ENCODE results near the gene RAPGEF1. TPM values are rescaled to one million over a fixed set of nuclear protein-coding genes. Genes with fewer than 3 reads are reported as not detected.
"Not testable (repeated sequence)": the region's sequence is repeated elsewhere in the genome, so short reads cannot be mapped to it uniquely, and the experiment has no call there.

RAPGEF1 gene
- total RNA-seq, 1 donor from 2014 or later = 26.2 TPM

DNA sequence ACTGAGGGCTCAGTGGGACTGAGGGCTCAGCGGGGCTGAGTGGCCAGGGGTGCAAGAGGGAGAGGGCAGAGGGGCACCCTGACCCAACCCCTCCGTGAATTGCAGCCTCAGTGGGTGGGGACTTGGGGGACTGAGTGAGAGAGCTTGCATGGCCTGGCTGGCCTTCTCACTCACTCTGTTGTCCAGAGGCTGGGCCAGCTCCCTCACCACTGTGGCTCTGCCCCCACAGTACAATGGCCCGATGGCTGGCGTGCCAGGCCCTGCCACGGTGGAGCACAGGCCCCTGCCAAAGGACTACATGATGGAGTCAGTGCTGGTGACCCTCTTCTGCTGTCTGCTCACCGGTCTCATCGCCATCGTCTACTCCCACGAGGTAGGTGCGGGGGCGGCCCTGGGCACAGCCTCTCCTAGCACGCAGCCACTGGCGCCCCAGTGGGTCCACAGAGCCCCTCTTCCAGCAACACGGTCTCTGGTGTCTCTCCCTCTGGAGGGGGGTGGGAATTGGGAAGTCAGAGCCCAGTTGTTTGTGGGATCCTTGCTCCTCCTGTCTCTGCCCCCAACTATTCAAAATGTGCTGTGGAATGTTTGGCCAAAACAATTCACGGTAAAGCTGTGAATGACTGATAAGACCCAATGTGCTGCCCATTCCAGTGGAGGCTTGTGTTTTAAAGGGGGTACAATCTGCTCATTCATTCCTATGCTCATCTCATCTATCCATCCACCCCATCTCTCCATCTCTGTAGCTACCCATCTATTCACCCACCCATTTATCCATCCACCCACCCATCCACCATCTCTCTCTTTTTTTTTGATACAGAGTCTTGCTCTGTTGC, 183.8 kb downstream of the RAPGEF1 start:
- no peak for DNase-seq

DNA sequence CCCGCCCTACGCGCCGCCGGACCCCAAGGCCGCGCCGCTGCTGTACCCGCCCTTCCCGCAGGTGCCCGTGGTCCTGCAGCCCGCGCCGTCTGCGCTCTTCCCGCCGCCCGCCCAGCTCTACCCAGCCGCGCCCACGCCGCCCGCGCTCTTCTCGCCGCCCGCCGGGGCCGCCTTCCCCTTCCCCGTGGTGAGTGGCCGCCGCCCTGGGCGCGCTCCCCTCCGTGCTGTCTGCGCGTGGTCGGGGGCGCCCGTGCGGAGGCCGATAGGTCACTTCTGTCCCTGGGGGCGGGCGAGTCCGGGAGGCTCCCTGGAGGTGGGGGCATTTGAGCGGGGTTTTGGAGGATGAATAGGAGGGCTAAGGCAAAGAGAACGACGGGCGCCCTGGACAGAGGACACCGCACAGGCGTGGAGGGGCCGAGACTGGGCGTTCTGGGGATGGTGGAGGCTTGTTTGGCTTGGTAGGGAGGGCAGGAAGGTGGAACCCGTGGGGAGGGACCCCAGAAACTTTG, 185.0 kb downstream of the RAPGEF1 start:
- no peak for DNase-seq

DNA sequence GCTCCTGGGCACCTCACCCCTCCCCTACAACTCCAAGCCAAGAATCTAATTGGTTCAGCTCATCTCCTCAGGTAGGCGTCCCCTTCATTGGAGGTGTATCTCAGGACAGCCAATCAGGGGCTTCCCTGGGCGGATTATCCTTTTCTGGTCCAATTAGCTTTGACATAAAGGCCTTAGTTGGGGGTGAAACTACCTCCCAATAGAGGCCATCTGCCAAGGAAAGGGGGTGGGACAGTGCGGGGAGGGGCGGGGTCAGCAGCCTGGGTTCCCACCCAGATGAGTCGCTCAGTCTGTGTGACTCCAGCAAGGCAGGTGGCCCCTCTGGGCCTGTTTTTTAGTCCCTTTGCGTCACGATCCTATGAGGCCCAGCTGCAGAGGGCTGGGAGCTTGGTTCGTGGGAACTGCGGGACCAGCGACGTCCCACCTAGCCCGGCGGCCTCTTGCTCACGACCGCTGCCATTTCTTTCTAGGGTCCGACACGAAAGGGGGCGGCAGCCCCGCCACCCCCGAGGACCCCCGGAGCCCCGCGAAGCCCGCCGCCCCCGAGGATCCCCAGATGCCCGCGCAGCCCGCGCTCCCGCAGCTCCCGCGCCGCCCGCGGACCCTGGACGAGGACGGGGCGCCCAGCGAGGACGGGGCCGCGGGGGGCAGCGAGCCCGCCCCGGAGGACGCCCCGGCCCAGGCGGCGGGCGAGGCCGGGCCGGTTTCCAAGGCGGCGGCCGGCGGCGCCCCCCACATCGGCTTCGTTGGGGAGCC, 185.6 kb downstream of the RAPGEF1 start:
- no peak for DNase-seq

DNA sequence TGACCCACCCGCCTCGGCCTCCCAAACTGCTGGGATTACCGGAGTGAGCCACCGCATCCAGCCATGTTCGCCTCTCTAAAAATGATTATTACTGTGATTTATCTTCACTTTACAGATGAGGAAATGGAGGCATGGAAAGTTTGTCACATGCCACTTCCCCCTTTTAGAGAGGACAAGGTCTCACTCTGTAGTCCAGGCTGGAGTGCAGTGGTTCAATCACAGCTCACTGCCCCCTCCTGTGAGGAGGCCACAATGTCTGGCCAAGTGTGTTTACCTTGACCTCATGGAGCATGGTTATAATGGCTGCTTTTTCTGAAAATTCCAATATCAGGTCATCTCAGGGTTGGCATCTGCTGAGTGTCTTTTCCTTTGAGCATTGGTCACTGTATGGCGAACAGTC, 187.8 kb downstream of the RAPGEF1 start:
- DNase-seq = no peak

DNA sequence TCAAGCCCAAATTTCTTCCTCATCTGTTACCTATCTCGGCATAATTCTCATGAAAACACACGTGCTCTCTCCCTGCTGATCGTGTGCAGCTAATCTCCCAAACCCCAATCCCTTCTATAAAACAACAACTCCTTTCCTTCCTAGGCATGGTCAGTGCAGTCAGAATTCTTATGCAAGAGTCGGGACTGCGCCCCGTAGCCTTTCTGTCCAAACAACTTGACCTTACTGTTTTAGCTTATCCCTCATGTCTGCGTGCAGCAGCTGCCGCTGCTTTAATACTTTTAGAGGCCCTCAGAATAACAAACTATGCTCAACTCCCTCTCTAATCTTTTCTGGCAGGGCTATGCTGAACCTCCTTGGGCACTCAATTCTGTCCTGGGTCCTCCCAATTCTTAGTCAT, 189.4 kb downstream of the RAPGEF1 start:
- not testable (repeated sequence) for DNase-seq

DNA sequence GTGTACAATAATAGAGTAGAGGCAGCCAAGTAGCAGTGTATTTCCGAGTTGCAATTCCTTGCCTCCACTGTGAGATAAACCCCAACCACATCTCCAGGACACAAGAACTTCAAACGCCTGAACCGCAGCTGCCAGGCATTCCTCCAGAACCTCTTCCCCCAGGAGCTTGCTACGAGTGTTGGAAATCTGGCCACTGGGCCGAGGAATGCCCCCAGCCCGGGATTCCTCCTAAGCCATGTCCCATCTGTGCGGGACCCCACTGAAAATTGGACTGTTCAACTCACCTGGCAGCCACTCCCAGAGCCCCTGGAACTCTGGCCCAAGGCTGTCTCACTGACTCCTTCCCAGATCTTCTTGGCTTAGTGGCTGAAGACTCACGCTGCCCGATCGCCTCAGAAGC, 190.7 kb downstream of the RAPGEF1 start:
- not testable (repeated sequence) for DNase-seq

DNA sequence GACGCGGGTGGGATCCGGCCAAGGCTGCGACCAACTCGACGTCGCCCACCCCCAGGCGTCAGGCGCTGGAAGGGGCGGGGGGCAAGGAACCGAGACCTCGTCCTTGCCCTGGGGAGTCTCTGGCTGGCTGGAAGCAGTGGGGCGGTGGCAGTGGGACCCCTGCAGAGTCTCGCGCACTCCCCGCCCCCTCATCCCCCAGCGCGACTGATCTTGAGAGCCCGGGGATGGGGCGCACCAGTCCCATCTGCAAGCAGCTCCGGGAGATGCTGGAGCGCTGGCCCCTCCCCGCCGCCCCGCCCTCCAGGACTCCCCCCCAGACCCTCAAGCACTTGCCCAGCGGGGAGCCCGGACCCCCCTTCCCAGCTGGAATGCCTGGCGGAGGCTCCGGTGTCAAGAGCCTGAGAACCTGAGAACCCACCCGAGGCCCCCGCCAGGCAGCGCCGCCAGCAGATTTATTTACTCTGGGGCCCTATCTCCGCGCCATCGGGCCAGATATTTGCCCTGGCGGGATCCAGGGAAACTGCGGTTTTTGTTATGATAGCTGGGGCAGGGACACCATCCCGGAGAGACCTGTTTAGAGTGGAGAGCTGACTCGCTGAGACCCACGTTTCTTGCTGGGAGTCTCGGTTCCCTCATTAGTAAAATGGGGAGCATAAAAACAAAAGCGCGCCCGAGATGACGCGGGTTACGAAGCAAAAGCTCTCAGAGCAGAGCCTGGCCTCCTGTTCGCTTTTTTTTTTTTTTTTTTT, 193.4 kb downstream of the RAPGEF1 start:
- DNase-seq = no peak

DNA sequence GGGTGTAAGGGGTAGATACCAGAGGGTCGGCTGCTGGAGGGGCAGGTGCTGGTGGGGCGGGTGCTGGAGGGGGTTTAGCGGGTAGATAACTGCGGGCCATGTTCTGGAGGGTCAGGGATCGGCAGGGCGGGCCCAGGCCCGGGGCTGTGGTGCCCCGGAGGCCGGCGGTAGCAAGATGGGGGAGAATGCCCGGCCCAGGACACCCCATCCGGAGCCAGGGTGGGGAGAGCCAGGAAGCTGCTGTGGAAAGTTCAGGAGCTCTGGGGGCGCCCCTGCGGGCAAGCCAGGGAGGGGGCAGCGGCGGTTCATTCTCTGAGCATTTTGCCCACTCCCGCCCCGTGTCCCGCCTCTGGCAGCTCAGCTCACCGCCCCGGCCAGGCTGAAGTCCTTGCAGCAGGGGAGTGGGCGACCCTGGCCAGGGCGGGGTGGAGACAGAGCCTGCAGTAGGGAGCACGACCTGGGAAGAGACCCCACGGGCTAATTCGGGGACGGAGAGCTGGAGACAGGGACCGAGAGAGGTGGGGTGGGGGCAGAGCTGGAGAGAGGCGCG, 194.0 kb downstream of the RAPGEF1 start:
- no peak for DNase-seq

DNA sequence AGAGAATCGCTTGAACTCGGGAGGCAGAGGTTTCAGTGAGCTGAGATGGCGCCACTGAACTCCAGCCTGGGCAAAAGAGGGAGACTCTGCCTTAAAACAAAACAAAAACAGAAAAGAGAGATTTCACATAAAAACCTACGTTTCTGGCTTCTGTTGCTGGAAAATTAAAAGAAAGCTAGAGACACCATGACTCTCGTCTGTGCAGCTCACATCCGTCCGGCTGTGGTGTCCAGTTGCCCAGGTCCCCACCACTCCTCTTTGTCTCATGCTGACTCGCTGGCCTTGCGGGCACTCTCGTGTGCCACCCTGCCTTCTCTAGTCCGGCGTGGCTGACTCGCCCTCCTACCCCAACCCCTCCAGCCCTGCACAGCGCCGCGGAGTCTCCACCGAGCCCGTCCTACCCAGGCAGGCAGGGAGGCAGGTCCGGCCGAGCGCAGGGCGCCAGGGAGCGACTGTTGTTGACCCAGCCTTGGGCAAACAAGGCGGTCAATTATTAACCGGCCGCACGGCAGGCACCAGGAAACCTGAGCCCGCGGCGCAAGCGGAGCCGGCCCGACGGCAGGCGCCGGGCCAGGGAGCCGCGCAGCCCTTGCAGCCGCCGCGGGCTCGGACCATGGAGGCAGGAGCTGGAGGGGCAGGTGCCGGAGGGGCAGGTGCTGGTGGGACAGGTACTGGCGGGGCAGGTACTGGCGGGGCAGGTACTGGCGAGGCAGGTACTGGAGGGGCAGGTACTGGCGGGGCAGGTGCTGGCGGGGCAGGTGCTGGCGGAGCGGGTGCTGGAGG, 194.7 kb downstream of the RAPGEF1 start, which contains the start of gene PRRT1B:
PRRT1B (plus strand) TSS at position 521 of the 783 bp plus-strand sequence; CDS start at position 614, 93 bp downstream.
- DNase-seq = no peak

DNA sequence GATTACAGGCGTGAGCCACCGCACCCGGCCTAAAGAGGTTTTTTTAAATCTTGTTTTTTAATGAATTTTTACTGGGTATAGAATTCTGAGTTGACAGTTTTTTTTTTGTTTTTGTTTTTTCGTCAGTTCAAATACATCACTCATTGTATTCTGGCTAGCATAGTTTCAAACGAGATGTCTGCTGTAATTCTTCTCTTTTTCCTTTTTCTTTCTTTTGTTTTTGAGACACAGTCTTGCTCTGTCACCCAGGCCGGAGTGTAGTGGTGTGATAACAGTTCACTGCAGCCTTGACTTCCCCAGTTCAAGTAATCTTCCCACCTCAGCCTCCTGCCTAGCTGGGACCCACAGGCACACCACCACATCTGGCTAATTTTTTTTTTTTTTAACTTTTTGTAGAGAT, 196.7 kb downstream of the RAPGEF1 start:
- DNase-seq = no peak

DNA sequence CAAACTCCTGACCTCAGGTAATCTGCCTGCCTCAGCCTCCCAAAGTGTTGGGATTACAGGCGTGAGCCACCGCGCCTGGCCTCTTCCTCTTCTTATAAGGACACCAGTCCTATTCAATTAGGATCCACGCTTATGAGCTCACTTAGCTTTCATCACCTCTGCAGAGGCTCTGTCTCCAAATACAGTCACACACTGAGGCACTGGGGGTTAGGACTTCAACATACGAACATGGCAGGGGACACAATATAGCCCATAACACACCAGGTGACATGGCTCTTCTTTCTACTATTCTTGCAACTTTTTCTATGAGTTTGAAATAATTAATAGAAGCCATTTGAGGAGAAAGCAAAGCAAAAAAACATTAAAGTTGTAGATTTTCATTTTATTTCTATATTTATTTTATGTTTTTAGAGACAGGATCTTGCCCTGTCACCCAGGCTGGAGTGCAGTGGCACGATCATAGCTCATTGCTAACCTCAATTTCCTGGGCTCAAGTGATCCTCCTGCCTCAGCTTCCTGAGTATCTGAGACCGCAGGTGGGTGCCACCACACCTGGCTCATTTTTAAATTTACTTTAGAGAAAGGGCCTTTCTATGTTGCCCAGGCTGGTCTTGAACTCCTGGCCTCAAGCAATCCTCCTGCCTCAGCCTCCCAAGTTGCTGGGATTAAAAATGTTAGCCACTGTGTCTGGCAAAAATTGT, 200.5 kb downstream of the RAPGEF1 start:
- no peak for DNase-seq

DNA sequence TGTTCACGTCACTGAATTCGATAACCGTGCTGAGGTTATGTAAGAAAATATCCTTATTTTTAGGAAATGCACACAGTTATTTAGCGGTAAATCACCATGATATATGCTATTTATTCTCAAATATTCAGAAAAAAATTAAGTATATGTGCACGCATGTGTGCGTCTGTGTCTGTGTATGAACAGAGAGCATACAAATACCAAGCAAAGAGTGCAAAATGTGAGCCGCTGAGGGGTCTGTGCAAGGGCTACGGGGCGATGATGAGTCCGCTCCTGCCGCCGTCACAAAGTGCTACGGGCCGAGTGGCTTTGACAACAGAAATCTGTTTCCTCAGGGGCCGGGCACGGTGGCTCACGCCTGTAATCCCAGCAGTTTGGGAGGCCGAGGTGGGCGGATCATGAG, 201.9 kb downstream of the RAPGEF1 start:
- DNase-seq = no peak

DNA sequence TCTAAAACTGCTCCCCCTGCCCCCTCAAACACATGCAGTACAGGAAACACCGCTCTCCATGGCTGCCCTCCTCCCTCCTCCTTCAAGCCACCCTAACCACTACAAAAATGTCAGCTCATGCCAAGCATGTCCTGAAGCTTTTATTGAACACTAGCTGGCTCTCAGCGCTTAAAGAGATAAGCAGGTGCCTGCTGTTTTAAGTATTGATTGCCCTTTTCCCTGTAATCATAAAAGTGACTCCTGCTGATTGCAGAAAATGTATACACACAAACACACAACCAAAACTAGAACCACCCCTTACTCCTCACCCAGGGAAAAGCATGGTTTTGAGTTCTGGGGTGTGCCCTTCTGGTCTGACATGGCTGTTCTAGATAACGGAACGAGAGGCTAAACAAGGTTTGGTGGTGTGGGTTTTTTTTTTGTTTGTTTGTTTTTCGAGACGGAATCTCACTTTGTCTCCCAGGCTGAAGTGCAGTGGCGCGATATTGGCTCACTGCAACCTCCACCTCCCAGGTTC, 205.1 kb downstream of the RAPGEF1 start:
- DNase-seq = no peak

DNA sequence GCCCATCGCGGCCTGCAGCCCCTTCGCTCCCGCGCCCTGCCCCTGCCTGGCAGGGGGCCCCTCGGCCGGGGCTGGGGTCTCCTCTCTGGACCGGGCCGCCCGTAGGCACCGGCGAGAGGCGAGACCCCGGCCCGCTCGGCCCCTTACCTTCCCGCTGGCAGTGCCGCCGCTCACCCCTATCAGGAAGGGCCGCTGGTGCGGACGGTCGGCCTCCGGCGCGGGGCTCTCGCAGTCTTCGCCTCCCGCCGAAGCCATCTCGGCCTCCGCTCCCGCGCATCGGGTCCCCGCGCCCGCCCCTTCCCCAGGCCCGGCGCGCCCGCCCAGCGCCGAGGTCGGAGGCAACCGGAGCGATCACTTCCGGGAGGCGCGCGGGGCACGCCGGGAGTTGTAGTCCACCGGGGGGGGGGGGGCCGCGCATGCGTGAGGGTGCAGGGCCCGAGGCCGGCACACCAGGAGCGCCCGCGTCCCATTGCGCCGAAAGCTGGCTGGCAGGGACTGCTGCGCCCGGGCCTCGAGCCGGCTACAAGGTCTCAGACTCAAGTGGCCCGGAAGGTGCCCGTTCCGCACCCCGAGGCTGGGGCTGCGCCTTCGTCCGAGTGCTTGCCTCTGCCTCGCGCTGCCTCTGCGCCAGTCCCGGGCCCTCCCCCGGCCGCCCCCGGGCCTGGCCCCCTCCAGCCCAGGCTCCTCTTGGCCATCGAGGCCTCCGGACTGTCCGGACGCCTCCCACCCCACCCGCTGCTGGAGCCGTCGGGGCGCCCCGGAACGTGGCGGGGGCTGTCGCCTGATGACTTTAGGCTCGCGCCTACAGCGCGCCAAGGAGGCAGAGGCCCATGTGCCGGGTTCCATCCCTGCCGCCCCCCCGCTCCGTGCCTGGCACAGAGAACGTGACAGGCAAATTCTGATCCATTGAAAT, 208.7 kb downstream of the RAPGEF1 start, which contains the start of gene UCK1:
UCK1 (minus strand) TSS at position 344 of the 913 bp plus-strand sequence; CDS start at position 255, 89 bp downstream.
- DNase-seq = peak; percentile 78

DNA sequence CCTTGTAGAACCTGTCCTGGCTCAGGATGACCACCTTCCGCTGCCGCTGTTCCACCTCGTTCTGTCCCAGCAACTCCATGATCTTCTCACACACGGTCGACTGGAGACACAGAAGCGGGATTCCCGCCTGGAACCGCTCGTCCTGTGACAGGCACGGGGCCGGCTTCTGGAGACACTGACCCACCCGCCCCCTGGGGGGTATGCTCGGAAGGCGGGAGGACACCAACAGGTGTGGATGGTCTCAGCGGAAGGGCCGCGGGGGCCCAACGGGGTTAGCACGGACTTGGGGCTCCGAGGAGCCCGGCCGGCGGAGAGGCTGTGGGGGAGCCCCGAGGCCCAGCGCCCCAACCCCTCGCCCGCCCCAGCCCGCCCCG, 209.3 kb downstream of the RAPGEF1 start:
- no peak for DNase-seq

DNA sequence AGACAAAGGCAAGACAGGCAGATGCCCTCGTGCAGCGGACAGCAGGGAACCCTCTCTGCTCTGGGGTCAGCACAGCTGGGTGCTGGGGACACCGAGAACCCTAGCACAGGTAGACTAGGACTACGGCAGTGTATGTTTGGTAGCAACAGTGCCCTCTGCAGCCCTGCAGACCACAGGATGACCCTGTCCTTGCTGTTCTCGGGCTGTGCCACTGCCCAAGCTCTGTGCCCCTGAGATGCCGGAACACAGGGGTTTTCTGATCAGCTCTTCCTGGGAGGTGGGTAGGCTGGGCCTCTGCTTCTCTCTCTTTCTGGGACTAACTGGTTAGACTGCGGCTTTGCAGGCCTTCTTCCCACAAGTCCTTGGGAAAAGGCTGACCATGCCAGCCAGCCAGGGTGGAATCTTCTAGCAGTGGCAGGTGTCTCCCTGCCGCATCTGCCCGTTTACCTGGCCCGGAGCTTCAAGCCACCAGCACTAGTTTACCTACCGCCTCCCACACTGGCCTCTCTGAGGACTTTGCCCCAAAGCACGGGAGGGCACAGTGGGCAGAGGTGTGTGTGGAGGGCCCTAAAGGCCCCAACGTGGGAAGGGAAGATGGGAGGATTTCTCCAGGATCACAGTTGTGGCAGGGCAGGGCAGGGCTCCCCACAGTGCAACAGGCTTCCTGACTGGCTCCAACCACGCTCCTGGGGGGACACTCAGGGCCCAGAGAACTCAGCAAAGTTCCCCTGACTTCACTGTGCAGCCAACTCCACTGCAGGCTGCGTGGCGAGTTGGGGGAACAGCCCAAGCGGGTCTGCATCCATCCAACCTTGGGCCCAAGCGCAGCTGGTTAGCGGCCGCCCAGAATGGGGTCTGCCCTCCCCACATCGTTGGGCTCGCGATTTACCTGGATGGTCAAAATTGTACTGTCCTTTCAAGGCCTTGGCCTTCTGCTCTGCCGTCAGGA, 210.0 kb downstream of the RAPGEF1 start:
- no peak for DNase-seq

DNA sequence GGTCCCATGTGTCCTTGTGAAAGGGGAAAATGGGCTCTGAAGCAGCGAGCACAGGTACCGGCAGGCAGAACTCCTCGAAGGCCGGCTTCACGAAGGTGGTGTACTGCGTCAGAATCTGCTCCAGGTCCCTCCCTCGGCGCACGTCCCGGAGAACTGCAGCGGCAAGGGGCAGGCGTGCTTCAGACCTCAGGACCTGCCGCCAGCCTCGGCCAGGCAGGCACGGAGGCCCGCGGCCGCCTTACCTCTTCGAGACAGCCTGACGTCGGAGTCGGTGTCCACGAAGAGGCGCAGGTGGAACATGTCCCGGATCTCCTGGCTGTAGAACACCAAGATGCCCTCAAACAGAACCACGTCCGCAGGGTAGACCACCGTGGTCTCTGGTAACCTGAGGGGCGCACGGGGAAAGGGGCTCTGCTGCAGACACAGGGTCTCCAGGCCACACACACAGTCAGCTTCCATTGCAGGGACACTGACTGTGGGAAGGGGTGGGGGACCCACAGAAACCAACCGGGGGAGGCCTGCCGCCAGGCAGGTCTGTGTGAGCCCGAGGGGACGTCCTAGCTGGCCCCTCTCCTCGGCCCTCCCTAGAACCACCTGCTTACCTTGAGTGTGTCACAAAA, 210.9 kb downstream of the RAPGEF1 start:
- no peak for DNase-seq

DNA sequence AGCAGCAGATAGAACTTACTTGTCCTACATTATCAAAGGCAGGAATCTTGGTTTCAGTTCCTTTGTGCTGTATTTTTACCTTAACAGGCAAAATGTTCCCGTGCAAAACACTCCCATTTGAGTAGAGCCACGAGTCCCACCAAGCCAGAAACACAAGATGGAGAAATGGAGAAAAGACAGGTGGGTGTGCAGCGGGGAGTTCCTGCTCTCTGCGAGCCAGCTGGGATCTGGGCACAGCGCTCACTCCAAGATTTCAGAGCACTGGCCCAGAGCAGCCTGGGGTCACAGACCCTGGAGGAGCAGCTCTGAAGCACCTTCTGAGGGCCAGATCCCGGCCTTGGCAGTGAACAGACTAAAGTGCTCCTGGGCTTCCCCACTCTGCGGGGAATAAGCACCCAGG, 211.7 kb downstream of the RAPGEF1 start:
- no peak for DNase-seq

Data from occipital lobe (tissue), 2 donors.